NCI-H2029 treated with DMSO at 0.1 percent for 48 hours (cell line): Measurements from ENCODE around the gene LOC128125822.
"Not testable (repeated sequence)": the region's sequence is repeated elsewhere in the genome, so short reads cannot be mapped to it uniquely, and the experiment has no call there.

Source experiments
- DNase-seq: peaks from one replicate; lab custom pipeline; 2025; lab: John Stamatoyannopoulos, UW

The LOC128125822 gene

DNA sequence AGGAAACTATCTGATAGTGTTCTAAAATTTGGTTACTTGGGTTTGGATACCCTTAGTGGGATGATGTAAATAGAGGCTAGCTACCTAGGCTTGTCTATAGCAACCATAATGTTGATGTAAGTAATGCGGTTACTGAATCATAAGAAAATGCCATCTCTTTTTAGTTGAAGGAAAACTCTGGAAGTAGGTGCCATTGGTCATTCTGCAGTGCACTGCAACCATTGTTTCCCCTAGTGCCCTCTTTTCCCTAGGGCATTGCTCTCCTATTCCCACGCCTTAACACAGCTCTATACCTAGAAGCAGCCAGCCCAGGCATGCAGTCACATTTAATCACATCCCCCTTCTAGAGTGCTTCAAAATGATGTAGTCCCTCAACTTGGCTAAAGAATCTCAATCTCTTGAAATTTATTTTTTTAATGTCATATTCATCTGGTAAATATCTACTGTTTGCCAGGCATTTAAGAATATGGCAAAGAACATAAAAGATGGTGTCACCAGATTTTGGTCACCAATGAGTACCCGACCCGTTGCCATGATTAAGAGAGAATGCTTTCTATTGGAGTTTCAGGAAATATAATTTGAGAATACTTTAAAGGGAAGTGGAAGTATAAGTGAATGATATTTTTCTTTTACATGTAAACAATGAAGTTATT is 10.4 kb downstream of the LOC128125822 start:
- no peak for DNase-seq

DNA sequence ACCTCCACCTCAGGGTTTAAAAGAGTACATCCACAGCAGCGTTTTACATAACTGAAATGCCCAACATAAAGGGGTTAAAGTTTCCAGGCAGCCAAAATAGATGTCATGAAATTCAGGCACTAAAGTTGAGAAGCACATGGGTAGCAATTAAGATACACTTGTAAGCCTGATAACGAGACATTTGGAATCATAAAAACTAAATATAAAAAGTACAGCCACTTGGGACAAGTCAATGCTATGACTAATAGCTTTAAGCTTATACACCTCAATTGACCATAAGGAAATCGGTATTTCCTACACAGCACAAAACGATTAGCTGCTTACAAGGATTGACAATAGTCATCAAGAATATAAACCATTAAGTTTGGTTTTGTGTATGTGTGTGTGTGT is 11.8 kb downstream of the LOC128125822 start:
- no peak for DNase-seq

GRCh38 chr6:63584566-63584965 is 12.3 kb downstream of the LOC128125822 start:
- DNase-seq = no peak

DNA sequence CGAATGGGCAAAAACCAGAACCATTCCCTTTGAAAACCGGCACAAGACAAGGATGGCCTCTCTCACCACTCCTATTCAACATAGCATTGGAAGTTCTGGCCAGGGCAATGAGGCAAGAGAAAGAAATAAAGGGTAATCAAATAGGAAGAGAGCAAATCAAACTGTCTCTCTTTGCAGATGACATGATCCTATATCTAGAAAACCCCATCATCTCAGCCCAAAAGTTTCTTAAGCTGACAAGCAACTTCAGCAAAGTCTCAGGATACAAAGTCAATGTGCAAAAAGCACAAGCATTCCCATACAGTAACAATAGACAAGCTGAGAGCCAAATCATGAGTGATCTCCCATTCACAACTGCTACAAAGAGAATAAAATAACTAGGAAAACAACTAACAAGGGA is 13.4 kb downstream of the LOC128125822 start:
- DNase-seq = not testable (repeated sequence)

DNA sequence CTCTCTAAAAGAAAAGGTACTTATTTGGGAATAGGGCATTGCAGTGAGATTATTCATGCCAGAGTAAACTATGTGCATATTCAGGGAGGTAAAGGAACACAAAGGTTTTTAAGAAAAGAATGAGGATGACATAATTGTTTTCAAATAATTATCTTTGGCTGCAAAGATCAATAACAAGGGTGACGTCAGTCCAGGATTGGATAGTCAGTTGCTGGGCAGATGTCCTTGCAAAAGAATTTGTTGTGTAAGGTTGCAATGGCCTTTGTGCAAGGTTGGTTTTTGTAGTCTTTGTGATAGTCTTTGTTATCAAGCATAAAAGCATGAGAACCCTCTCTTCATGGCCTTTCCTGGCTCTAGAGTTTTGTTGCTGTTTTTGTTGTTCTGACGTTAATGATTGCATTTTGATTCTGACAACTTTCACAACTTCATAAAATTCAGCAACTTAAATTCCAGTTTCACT is 17.7 kb downstream of the LOC128125822 start:
- DNase-seq = no peak

DNA sequence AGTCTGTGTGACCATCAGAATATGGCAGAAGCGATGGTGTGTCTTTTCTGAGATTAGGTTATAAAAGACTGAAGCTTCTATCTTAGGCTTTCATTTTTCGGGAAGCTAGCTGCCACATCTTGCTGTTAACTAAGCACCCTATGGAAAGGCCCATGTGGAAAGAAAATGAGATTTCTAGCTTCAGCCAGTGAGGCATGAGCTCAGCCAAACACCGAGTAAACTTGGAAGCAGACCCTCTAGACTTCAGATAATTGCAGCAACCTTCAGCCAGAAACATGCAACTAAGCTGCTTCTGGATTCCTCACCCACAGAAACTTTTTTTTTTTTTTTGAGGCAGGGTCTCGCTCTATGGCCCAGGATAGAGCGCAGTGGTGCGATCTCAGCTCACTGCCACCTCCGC is 20.6 kb downstream of the LOC128125822 start:
- no peak for DNase-seq

GRCh38 chr6:63597141-63598048 is 25.1 kb downstream of the LOC128125822 start:
- DNase-seq = no peak

- DNase-seq = peak; percentile 75
Observed at GRCh38 chr6:63598049-63599036, 26.1 kb downstream of the LOC128125822 start.

- no peak for DNase-seq
Observed at GRCh38 chr6:63599243-63599642, 27.0 kb downstream of the LOC128125822 start.

- no peak for DNase-seq
Observed at GRCh38 chr6:63600136-63600535, 27.9 kb downstream of the LOC128125822 start.

- no peak for DNase-seq
Observed at GRCh38 chr6:63609231-63609630, 37.0 kb downstream of the LOC128125822 start.

GRCh38 chr6:63610944-63611343 is 38.7 kb downstream of the LOC128125822 start:
- DNase-seq = no peak

GRCh38 chr6:63611560-63611959 is 39.3 kb downstream of the LOC128125822 start:
- DNase-seq = no peak

DNA sequence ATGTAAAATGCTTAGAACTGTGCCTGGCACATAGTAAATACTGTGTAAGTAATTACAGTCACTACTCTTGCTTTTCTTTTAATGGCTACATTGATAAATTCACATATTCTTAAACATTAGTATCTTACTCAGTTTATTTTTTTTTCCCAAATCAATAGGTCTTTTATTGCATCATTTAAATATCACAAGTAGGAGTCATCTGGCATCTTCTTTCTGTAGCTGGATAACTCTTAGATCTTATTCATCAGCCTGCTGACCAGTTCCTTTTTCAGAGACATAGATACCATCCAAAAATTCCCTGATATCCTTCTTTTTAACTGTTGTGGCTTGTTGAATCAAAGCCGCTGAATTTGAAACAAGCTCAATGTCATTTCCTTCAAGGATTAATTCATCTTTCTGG is 43.3 kb downstream of the LOC128125822 start:
- no peak for DNase-seq
